GM12892 (cell line): ENCODE measurements around the gene BGLAP.

Experiments
- POLR2A ChIP-seq: IDR thresholded peaks from 2 replicates; pipeline ENCODE4 v1.6.1; 2011; ENCODE audit warnings: low read depth, low read length, control low read depth
- TAF1 ChIP-seq: IDR thresholded peaks from 2 replicates; pipeline ENCODE4 v1.6.1; 2011; ENCODE audit warnings: low read depth, mild to moderate bottlenecking, control low read depth, low read length, borderline replicate concordance

- TF ChIP-seq POLR2A (no peak), TAF1 (no peak)
Measured at GRCh38 chr1:156253634-156254033, 11.7 kb downstream of the BGLAP start.
